GM20000 (cell line): ENCODE data around the gene NEK9.
"Not testable (repeated sequence)": the region's sequence is repeated elsewhere in the genome, so short reads cannot be mapped to it uniquely, and the experiment has no call there.

Experiments used
- DNase-seq: peaks from one replicate; pipeline ENCODE4 v3.0.0; 2012; ENCODE audit warnings: low spot score
- TF ChIP-seq, protein P1 (sequence below): IDR thresholded peaks from 2 replicates; pipeline ENCODE4 v1.5.1; 2012; ENCODE audit warnings: mild to moderate bottlenecking, control low read depth; ENCODE audit errors: extremely low read depth, missing control alignments

Gene NEK9

DNA sequence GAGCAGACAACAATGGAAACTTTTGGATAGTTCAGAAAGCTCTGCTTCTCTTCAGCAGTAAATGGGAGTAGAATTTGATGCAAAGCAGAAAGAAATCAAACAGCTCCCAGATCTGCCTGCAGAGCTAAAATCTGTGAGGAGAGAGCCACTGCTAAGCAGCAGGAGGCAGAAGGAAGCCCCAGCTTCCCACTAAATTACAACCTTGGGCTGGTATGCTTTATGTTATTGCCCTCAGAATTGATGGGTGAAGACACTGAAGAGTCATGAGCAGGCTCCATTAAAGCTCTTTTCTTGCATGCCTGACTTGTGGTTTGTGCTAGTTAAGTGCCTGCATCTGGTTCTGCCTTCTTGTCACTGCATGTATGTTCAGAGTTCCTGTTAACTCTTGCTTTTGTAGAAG, 49.1 kb downstream of the NEK9 start:
- no peak for DNase-seq
- TF ChIP-seq, protein P1, sequence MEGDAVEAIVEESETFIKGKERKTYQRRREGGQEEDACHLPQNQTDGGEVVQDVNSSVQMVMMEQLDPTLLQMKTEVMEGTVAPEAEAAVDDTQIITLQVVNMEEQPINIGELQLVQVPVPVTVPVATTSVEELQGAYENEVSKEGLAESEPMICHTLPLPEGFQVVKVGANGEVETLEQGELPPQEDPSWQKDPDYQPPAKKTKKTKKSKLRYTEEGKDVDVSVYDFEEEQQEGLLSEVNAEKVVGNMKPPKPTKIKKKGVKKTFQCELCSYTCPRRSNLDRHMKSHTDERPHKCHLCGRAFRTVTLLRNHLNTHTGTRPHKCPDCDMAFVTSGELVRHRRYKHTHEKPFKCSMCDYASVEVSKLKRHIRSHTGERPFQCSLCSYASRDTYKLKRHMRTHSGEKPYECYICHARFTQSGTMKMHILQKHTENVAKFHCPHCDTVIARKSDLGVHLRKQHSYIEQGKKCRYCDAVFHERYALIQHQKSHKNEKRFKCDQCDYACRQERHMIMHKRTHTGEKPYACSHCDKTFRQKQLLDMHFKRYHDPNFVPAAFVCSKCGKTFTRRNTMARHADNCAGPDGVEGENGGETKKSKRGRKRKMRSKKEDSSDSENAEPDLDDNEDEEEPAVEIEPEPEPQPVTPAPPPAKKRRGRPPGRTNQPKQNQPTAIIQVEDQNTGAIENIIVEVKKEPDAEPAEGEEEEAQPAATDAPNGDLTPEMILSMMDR = no peak

DNA sequence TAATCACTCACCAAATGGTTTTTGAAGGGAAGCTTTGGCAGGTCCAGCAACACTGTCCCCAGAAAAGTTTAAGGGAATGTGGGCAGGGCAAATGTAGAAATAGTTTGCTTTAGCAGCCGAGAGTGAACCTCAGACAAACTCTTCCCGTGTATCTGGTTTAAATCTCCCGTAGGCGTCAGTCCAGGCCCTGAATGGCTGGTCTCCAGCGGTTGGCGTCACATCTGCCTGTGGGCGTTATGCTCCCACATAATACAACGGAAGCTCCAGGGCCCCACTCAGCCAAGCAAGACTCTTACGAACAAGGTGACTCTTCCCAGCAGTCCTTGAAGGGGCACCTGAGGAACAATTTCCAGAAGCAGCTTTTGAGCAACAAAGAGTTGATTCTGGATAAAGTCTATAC, 56.5 kb downstream of the NEK9 start:
- TF ChIP-seq, protein P1 = no peak

DNA sequence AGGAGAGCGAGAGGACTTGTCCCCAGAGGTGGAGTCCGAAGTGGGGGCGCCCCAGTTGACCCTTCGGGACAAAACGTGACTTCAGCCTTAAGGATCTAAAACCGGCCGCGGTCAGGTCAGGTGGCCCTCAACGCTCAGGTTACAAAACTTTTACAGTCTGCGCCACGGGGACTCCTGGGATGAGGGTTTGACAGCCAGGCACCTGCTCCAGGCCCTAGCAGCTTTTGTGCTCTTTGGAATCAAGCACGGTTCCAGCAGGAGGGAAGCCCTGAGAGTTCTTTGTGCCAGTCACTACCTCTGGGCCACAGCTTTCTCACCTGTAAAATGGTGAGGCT, 57.1 kb downstream of the NEK9 start:
- TF ChIP-seq, protein P1 = no peak
- no peak for DNase-seq

More for the DNA sequence above, 56.5 kb downstream of the NEK9 start:
- DNase-seq = no peak

DNA sequence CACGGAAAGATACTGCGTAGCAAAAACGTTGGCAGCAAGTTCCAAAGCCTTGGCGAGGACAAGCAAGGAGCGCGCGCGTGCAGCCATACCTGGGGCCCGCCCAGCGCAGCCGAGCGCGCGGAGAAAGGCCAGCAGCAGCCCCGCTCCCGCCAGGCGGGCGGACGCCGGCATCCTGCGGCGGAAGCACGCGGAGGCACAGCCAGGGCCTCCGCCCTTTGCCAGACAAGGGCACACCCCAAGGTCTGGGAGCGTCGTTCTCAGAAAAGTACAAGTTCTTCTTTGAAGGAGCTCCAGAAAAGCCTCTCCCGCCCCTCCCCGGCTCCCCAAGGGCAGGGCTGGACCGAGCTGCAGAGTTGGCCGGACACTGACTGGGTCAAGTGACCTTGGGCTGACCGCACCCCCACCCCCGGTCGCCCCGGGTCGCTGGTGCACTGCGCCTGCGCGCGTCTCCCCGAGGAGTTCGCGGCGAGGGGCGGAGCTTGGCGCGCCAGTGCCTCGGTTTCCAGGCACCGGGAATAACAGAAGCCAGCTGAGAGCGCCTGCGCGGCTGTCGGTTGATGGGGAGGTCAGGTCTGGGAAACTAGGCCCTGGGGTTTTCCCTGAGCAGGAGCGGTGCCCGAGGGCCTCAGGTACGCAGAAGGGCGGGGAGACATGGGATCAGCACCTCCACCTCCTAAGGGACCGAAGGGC, 57.6 kb downstream of the NEK9 start, which contains the start of gene ZC2HC1C:
Gene ZC2HC1C (plus strand): TSS at position 521 of the 690 bp plus-strand sequence. CDS start 933 bp downstream, outside the sequence.
- TF ChIP-seq, protein P1 = no peak
- DNase-seq = peak; percentile 86

DNA sequence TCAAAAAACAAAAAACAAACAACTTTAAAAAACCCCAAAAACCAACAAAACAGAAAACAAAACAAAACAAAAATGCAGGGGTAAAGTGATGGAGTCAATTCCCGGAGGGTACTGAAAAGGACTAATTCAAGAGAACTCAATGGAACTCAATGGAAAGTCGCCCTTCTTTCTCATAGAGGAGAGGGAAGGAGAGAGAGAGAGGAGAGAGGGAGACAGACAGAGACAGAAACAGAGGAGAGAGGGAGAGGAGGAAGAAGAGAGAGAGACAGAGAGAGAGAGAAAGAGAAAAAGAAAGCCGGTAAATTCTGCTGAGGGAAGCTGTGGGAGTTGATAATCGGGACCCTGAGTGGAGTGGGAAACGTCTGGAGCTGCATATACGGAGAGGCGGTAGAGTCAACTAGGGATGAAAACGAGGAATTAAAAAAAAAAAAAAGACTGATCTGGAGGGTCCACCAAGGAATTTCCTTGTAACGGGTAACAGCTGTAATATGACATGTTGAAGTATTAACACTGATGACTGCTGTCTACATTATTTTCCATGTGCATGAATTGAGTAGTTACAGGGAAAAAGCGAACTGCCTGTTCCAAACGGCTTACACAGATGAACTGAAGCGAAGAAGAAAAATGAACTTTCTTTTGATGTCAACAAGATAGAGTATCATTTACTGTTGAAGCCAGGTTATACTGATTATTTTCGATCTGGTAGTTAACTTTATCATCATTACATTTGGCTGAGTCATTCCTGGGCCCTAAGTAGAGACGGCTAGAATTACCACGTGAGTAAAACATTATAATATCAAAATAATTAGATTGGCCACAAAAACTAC, 58.3 kb downstream of the NEK9 start:
- TF ChIP-seq, protein P1 = no peak
- no peak for DNase-seq

DNA sequence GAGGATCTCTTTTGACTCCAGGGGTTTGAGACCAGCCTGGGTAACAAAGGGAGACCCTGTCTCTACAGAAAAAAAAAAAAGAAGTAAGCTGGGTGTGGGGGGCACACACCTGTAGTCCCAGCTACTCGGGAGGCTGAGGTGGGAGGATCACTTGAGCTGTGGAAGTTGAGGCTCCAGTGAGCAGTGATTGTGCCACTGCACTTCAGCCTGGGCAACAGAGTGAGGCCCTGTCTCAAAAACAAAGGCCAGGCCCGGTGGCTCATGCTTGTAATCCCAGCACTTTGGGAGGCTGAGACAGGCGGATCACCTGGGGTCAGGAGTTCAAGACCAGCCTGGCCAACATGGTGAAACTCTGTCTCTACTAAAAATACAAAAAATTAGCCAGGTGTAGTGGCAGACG, 59.1 kb downstream of the NEK9 start:
- not testable (repeated sequence) for DNase-seq

DNA sequence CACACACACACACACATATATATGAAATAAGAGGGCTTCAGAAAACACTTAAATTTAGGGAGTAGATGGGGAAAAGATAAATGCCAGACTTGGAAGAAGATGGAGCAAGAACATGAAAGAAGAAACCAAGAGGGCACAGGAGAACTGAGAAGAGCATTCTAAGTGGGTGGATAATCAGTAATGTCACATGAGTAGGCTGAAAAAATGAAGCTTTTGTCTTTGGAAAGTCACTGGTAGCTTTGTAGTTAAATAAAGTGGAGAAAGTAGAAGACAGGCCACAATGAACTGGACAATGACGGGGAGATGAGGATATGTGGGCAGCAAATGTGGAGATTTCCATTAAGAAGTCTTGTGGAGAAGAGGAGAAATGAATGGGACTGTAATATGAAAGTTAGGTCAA, 59.6 kb downstream of the NEK9 start:
- TF ChIP-seq, protein P1 = no peak
- DNase-seq = no peak
